ENCODE results near the gene MAN2B2. TPM values are rescaled to one million over a fixed set of nuclear protein-coding genes. Genes with fewer than 3 reads are reported as not detected.

The MAN2B2 gene
- total RNA-seq, 2 experiments from 2014 or later, result 13.7 to 19.4 TPM

GRCh38 chr4:6542951-6543350, 32.0 kb upstream of the MAN2B2 start:
- no peaks in the 10 kb centered on the region for H4K20me1 ChIP-seq (ENCODE audit: insufficient read depth, low read length)
- H3K4me2 ChIP-seq (ENCODE audit: low read length), result no peak overlapping the region
- ChIA-PET POLR2A (interaction anchor here (0.6 kb wide), 1 partner anchor 193 kb away, joined by 4 read pairs; no protein-coding TSS in a partner anchor), CTCF (ENCODE audit: unreplicated experiment) (no interaction called here)
- no peaks in the 10 kb centered on the region for H3K9me3 ChIP-seq (ENCODE audit: low read length)
- no TSS peak for BruUV-seq (replicated peaks)
- H3K9me2 ChIP-seq (ENCODE audit: insufficient read depth, low read length), result no peaks in the 10 kb centered on the region
- no peaks in the 10 kb centered on the region for H3K36me3 ChIP-seq (ENCODE audit: insufficient read depth, low read length)
- H3K27ac ChIP-seq (ENCODE audit: low read depth, low read length, poor library complexity, severe bottlenecking), result no peak overlapping the region
- TF ChIP-seq, protein P1, sequence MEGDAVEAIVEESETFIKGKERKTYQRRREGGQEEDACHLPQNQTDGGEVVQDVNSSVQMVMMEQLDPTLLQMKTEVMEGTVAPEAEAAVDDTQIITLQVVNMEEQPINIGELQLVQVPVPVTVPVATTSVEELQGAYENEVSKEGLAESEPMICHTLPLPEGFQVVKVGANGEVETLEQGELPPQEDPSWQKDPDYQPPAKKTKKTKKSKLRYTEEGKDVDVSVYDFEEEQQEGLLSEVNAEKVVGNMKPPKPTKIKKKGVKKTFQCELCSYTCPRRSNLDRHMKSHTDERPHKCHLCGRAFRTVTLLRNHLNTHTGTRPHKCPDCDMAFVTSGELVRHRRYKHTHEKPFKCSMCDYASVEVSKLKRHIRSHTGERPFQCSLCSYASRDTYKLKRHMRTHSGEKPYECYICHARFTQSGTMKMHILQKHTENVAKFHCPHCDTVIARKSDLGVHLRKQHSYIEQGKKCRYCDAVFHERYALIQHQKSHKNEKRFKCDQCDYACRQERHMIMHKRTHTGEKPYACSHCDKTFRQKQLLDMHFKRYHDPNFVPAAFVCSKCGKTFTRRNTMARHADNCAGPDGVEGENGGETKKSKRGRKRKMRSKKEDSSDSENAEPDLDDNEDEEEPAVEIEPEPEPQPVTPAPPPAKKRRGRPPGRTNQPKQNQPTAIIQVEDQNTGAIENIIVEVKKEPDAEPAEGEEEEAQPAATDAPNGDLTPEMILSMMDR (conservative IDR thresholded peaks at IDR 0.05; ENCODE audit: low read length), result no peak
- TF ChIP-seq EZH2phosphoT487 (IDR thresholded peaks at IDR 0.05; ENCODE audit: borderline replicate concordance, low read depth, low read length), result no peak
- no peak overlapping the region for H2AFZ ChIP-seq (ENCODE audit: low read length)
- H3K4me3 ChIP-seq (ENCODE audit: low read depth, low read length, poor library complexity, severe bottlenecking), result no peak overlapping the region
- DNase-seq (ENCODE audit: low spot score), result no peak
- no peaks in the 10 kb centered on the region for H3K79me2 ChIP-seq (ENCODE audit: insufficient read depth, low read depth, low read length)
- no peaks in the 10 kb centered on the region for H3K4me1 ChIP-seq (ENCODE audit: insufficient read depth, low read length, poor library complexity, severe bottlenecking)
- intact Hi-C loops (cut with micrococcal nuclease; ENCODE audit: unreplicated experiment), result loop anchor here (10.0 kb wide), 1 partner anchor 148 kb away; no protein-coding TSS in a partner anchor

- BruUV-seq (replicated peaks), result no TSS peak
Measured at GRCh38 chr4:6546091-6546490, 28.9 kb upstream of the MAN2B2 start.

More at GRCh38 chr4:6546091-6546490, 28.9 kb upstream of the MAN2B2 start:
- Histone ChIP-seq H3K9me3 (ENCODE audit: low read length) (no peaks in the 10 kb centered on the region), H3K9me2 (ENCODE audit: insufficient read depth, low read length) (no peaks in the 10 kb centered on the region), H3K4me2 (ENCODE audit: low read length) (no peak overlapping the region), H3K36me3 (ENCODE audit: insufficient read depth, low read length) (no peaks in the 10 kb centered on the region), H3K79me2 (ENCODE audit: insufficient read depth, low read depth, low read length) (no peaks in the 10 kb centered on the region), H3K4me3 (ENCODE audit: low read depth, low read length, poor library complexity, severe bottlenecking) (no peak overlapping the region), H3K27ac (ENCODE audit: low read depth, low read length, poor library complexity, severe bottlenecking) (no peak overlapping the region), H2AFZ (ENCODE audit: low read length) (no peak overlapping the region), H4K20me1 (ENCODE audit: insufficient read depth, low read length) (no peaks in the 10 kb centered on the region), H3K4me1 (ENCODE audit: insufficient read depth, low read length, poor library complexity, severe bottlenecking) (no peaks in the 10 kb centered on the region)
- no peak for TF ChIP-seq EZH2phosphoT487 (IDR thresholded peaks at IDR 0.05; ENCODE audit: borderline replicate concordance, low read depth, low read length)
- TF ChIP-seq, protein P1 (conservative IDR thresholded peaks at IDR 0.05; ENCODE audit: low read length), result no peak
- CTCF ChIA-PET (ENCODE audit: unreplicated experiment), result no interaction called here
- no peak for DNase-seq (ENCODE audit: low spot score)
- POLR2A ChIA-PET, result no interaction called here
- intact Hi-C loops (cut with micrococcal nuclease; ENCODE audit: unreplicated experiment), result loop anchor here (5.0 to 10.0 kb wide), 3 partner anchors 151 to 294 kb away; no protein-coding TSS in a partner anchor
